HUES48 (cell line): ENCODE results near the gene ATP2A3.

Experiments used
- H3K27ac ChIP-seq: one replicate; pipeline ENCODE4 v1.7.0; 2013; ENCODE audit warnings: low read depth, low read length, inconsistent platforms
- H3K27me3 ChIP-seq: 2 replicates; pipeline ENCODE4 v1.6.1; 2013; ENCODE audit warnings: mild to moderate bottlenecking, low read length; ENCODE audit not compliant: control insufficient read depth, insufficient read depth
- H3K36me3 ChIP-seq: 2 replicates; pipeline ENCODE4 v1.6.1; 2013; ENCODE audit warnings: low read length; ENCODE audit not compliant: control insufficient read depth, insufficient read depth
- H3K4me1 ChIP-seq: 2 replicates; pipeline ENCODE4 v1.6.1; 2013; ENCODE audit warnings: mild to moderate bottlenecking, low read length; ENCODE audit not compliant: control insufficient read depth, insufficient read depth
- H3K4me3 ChIP-seq: 2 replicates; pipeline ENCODE4 v1.5.1; 2013; ENCODE audit warnings: mild to moderate bottlenecking, low read depth, low read length
- H3K9ac ChIP-seq: 2 replicates; pipeline ENCODE4 v1.6.1; 2013; ENCODE audit warnings: mild to moderate bottlenecking, low read depth, low read length, moderate library complexity
- H3K9me3 ChIP-seq: 2 replicates; pipeline ENCODE4 v1.6.1; 2013; ENCODE audit warnings: low read length; ENCODE audit not compliant: control insufficient read depth, insufficient read depth

The ATP2A3 gene

DNA sequence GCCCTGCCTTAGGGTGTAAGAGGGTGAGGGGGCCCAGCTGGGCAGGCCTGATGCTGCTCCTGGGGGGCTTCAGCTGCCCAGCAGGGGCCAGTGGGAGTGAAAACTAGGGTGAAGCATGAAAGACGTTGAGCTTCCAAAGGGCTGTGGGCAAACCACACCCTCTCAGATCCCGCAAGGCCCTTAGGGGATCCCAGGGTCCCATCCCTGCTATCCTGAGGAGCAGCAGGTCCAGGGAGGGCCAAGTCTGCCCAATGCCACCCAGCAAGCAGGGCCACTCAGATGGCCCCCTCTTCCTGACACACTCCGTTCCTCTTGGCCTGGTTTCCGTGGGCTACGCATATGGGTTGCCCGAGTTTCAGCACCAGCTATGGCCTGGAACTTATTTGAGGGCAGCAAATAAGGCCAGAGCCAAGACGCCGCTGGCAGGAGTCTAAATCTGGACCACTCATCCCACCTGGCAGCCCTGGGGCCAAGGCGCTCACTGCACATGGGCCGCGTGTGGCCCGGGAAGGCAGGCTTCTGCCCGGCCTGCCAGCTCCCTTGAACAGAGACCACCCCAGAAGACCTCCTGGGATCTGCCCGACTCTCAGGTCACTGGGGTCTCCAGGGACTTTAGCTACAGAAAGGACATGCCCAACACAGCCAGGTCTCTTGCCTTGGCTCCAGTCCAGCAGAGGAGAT is 4.2 kb downstream of the ATP2A3 start:
- Histone ChIP-seq H3K27ac (no peak overlapping the region), H3K4me1 (peaks cover 40% of the 10 kb centered on the region)

DNA sequence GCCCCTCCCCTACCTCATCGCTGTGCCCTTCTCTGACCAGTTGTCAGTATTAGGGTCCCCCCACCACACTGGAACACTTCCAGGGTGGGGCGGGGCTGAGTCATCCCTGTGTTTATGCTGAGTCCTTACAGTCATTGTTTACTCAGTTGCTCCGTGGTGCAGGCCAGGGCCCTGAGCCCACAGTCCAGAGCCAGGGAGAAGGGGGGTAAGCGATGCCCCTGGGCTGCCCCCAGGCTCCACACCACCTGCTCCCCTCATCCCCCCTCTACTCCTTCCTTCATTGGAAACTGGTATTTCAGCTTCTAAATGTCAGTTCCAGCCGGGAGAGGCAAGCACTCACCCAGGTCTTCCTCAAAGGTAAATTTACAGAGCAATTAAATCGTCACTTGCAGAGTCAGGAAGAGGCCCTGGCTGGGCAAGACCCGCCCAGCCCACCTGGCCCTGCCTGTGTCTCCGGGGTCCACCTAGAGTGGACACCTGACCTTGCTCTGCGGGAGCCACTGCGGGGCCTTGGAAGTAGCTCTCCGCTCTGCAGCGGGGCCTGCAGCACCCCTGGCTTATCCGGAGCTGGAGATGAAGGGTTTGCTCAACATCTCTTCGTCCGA is 4.8 kb downstream of the ATP2A3 start:
- Histone ChIP-seq H3K27ac (no peak overlapping the region), H3K9ac (no peak overlapping the region), H3K4me3 (no peak overlapping the region), H3K4me1 (peaks cover 40% of the 10 kb centered on the region), H3K9me3 (no peaks in the 10 kb centered on the region), H3K27me3 (peaks cover 19% of the 10 kb centered on the region), H3K36me3 (no peaks in the 10 kb centered on the region)

More for the DNA sequence above, 4.2 kb downstream of the ATP2A3 start:
- peaks cover 19% of the 10 kb centered on the region for H3K27me3 ChIP-seq
- no peaks in the 10 kb centered on the region for H3K9me3 ChIP-seq
- no peaks in the 10 kb centered on the region for H3K36me3 ChIP-seq
- H3K9ac ChIP-seq, result no peak overlapping the region
- no peak overlapping the region for H3K4me3 ChIP-seq

DNA sequence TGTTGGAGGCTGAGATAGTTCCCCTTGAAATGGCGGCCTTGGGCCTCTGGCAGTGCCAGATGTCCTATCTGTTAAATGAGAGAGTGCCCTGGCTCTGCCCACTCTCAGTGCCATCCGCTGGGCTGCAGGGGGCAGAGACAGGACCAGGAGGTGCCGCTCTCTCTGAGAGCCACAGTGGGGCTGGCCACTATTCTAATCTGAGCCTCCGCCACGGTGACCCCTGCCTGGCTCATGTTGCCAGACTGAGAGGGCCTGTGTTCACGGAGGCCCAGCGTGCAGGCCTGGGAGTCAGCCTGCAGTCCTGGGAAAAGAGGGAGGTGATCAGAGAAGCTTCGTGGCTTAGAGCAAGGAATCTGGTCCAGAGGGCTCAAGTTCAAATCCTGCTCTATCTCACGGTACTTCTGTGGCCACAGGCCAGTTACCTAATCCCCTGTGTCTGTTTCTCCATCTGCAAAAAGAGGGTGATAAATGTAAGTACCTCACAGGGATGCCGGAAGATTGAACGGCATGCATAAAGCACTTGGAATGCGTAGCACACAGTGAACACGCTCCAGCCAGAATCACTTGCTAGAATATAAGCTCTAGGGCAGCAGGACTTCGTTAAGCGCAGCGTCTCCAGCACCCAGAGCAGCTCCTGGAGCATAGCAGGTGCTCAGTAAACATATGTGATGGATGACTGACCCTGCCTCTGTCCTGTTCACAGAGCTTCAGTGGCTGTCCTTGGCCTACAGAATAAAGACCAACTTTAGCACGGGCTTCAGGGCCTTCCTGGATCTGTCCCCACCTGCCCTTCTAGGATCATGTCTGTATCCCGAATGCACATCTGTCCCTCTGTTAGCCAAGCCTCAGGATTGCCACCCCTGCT is 6.3 kb downstream of the ATP2A3 start:
- Histone ChIP-seq H3K27ac (no peak overlapping the region), H3K9me3 (no peaks in the 10 kb centered on the region), H3K36me3 (no peaks in the 10 kb centered on the region), H3K4me3 (no peak overlapping the region), H3K4me1 (peaks cover 37% of the 10 kb centered on the region), H3K9ac (no peak overlapping the region), H3K27me3 (peaks cover 10% of the 10 kb centered on the region)

DNA sequence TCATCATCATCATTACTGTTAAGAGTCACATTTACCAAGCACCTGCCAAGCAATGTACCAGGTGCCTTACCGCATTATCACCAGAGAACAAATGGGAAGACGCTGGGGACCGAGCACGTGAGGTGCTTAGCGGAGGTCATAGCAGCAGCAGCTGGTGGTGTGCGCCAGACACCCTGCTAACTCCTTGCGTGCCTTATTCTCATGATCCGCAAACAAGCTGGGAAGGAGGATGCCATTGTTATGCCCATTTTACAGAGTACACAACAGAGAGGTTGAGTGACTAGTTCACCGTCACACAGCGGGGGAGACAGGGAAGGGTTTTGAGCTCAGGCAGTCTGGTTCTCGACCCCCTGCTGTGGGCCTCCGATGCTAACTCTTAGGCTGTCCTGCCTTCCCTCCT is 7.3 kb downstream of the ATP2A3 start:
- Histone ChIP-seq H3K36me3 (no peaks in the 10 kb centered on the region), H3K27ac (no peak overlapping the region), H3K9ac (no peak overlapping the region)

DNA sequence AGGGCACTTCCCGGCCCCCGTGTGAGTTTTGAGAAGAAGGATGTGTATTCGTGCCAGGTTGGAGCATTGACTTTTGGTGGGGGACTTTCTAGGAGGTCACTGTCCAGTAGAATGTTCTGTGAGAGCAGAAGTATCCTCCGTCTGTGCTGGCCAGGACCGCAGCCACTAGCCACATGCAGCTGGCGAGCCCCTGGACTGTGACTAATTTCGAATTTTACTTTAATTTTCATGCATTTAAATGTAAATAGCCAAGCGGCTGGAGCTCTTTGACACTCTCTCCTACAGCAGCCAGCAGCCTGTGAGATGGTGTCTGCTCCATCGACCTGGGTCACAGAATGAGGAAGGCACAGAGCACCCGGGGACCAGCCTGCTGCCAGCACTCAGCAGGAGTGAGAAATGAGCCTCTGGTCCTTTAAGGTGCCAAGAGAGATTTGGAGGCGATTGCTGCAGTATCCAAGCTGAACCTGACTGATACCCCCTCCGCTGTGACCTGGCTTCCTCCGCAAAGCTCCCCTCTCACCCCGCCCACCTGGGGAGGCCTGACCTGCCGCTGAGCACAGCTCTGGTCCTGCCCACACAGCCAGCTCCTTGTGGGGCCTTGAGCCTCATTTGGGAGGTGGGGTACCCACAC is 7.8 kb downstream of the ATP2A3 start:
- peak overlapping the region; percentile 29 for H3K27ac ChIP-seq
- no peaks in the 10 kb centered on the region for H3K36me3 ChIP-seq
- H3K4me3 ChIP-seq, result no peak overlapping the region; the same call in 1 of the 2 replicates
- no peaks in the 10 kb centered on the region for H3K9me3 ChIP-seq
- H3K27me3 ChIP-seq, result no peaks in the 10 kb centered on the region
- H3K4me1 ChIP-seq, result peaks cover 34% of the 10 kb centered on the region
- no peak overlapping the region for H3K9ac ChIP-seq

More for the DNA sequence above, 7.3 kb downstream of the ATP2A3 start:
- Histone ChIP-seq H3K4me1 (peaks cover 34% of the 10 kb centered on the region), H3K9me3 (no peaks in the 10 kb centered on the region), H3K4me3 (no peak overlapping the region; the same call in 1 of the 2 replicates), H3K27me3 (peaks cover under 1% of the 10 kb centered on the region; the same call in 1 of the 2 replicates)

DNA sequence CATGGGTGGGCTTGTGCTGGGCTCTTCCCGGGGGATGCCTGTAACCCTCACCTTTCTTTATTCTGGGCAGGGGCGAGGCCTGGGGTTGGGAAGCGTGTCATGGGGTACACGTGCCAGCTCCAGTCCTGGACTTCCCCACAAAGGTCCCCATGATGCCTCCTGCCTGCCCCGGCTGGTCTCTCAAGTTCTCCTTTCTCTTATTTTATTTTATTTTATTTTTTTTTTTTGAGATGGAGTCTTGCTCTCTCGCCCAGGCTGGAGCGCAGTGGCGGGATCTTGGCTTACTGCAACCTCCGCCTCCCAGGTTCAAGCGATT is 8.6 kb downstream of the ATP2A3 start:
- Histone ChIP-seq H3K27me3 (no peaks in the 10 kb centered on the region), H3K27ac (no peak overlapping the region), H3K4me1 (peaks cover 31% of the 10 kb centered on the region), H3K4me3 (no peak overlapping the region), H3K9me3 (no peaks in the 10 kb centered on the region), H3K36me3 (no peaks in the 10 kb centered on the region), H3K9ac (no peak overlapping the region)

DNA sequence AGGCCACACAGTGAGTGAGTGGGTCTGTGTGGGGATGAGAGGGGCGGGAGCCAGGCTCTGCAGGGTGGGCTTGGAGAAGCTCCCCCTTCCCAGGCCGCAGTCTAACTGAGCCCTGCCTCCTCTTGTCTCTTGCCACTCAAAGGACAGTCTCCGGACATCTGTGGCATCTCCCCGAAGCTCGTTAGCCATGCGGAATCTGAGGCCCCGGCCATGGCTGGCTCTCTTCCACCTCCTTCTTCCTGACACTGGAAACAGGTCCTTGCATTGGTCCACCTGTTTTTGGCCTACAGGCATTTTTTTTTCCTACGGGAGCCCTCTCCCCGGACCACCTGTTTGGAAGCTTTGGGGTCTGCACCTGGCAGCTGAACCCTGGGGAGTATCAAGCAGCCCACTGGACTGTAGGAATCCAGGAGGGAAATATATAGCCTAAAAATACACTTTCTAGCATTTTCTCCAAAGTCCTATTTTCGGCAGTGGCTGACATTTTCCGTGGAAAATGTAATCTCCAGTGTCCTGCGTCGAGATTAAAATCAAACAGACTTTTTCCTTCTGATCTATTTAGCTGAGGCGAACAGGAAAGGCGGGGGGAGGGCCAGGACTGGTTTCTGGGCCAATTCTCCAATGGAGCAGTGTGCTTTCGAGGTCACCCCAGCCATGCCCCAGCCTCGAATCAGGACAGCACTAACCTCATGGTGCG is 9.1 kb downstream of the ATP2A3 start:
- Histone ChIP-seq H3K4me1 (peaks cover 27% of the 10 kb centered on the region), H3K27ac (no peak overlapping the region), H3K9ac (no peak overlapping the region)

DNA sequence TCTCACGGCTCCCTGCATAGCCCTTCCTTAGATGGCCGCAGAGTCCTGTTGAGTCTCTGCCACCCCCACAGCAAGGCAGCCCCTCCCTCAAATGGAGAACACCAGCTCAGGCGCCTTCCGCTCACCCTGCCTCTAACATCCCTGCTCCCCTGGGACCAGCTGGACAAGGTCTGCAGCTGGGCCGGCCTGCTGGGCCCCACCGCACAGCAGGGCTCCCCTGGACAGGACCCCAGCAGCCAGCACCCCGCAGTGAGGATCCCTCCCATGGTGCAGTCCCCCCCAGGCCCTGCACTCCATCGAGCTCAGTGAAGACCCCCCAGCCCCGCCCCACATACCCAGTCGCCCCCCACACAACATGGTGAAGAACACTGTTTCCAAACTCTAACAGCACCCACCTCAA is 10.2 kb downstream of the ATP2A3 start:
- Histone ChIP-seq H3K4me1 (peaks cover 17% of the 10 kb centered on the region), H3K36me3 (no peaks in the 10 kb centered on the region), H3K4me3 (no peak overlapping the region), H3K27ac (no peak overlapping the region), H3K9ac (no peak overlapping the region), H3K27me3 (no peaks in the 10 kb centered on the region), H3K9me3 (no peaks in the 10 kb centered on the region)

More for the DNA sequence above, 9.1 kb downstream of the ATP2A3 start:
- no peaks in the 10 kb centered on the region for H3K36me3 ChIP-seq
- no peak overlapping the region for H3K4me3 ChIP-seq
- H3K9me3 ChIP-seq, result no peaks in the 10 kb centered on the region
- H3K27me3 ChIP-seq, result no peaks in the 10 kb centered on the region

DNA sequence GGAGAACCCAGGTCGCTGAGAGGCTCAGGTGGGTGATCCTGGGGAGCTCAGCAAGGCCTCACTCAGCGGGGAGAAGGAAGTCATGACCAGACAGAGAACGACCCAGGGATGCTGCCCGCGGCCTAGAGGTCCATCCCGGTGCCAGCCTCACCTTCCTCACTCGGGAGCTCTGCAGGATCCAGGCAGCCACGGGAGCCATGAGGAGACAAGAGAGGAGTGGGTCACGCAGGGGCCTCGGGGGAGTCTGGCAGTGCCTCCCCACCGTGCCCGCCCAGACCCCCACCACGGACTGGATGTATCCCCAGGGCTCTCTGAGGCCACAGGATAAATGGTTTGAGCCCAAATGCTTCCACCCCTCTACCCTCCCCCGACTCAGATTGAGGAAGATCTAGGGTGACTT is 10.7 kb downstream of the ATP2A3 start:
- no peaks in the 10 kb centered on the region for H3K27me3 ChIP-seq
- no peak overlapping the region for H3K27ac ChIP-seq
- no peak overlapping the region for H3K4me3 ChIP-seq
- H3K36me3 ChIP-seq, result no peaks in the 10 kb centered on the region
- no peak overlapping the region for H3K9ac ChIP-seq
- H3K9me3 ChIP-seq, result no peaks in the 10 kb centered on the region
- peaks cover 17% of the 10 kb centered on the region for H3K4me1 ChIP-seq

DNA sequence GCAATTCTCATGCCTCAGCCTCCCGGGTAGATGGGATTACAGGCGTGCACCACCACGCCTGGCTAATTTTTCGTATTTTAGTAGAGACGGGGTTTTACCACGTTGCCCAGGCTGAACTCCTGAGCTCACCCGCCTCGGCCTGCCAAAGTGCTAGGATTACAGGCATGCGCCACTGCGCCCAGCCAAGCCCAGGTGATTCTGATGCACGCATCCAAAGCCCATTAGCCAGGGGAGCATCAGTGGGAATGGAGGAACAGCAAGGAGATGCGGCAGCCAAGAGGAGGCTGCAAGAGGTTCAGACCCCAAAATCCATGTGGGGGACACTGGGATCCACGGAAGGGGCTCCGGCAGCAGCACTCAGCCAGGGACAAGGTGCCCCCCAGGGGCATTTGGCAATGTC is 12.1 kb downstream of the ATP2A3 start:
- Histone ChIP-seq H3K36me3 (peaks cover under 1% of the 10 kb centered on the region; the same call in 1 of the 2 replicates), H3K9me3 (no peaks in the 10 kb centered on the region), H3K4me3 (no peak overlapping the region), H3K4me1 (peaks cover 17% of the 10 kb centered on the region), H3K27ac (no peak overlapping the region), H3K27me3 (no peaks in the 10 kb centered on the region), H3K9ac (no peak overlapping the region)
